ENCODE results near the gene ADPRS.

The ADPRS gene

GRCh38 chr1:36084497-36085115, 4.1 kb upstream of the ADPRS start:
- no peaks in the 10 kb centered on the region for H3K36me3 ChIP-seq (ENCODE audit: insufficient read depth, low read length)
- no peak overlapping the region for H3K27ac ChIP-seq (ENCODE audit: low read depth, low read length, poor library complexity, severe bottlenecking)
- no peak overlapping the region for H2AFZ ChIP-seq (ENCODE audit: low read length)
- peaks cover 20% of the 10 kb centered on the region for H3K4me1 ChIP-seq (ENCODE audit: insufficient read depth, low read length, severe bottlenecking)
- no peak for TF ChIP-seq CTCF (IDR thresholded peaks at IDR 0.05; ENCODE audit: low read length)
- no peak for TF ChIP-seq EZH2 (IDR thresholded peaks at IDR 0.05; ENCODE audit: borderline replicate concordance, low read length)
- no peaks in the 10 kb centered on the region for H3K79me2 ChIP-seq (ENCODE audit: insufficient read depth, low read length)
- H3K27me3 ChIP-seq (ENCODE audit: insufficient read depth, low read length): peaks cover 5% of the 10 kb centered on the region; the same call in 1 of the 2 replicates
- H3F3A ChIP-seq (ENCODE audit: insufficient read depth, low read length): no peaks in the 10 kb centered on the region
- H3K9me2 ChIP-seq (ENCODE audit: low read depth, low read length): no peaks in the 10 kb centered on the region
- H3K4me3 ChIP-seq (ENCODE audit: low read depth, low read length, poor library complexity, severe bottlenecking): peak overlapping the region; percentile 49
- H3K4me2 ChIP-seq (ENCODE audit: low read length): peak overlapping the region; percentile 66
- H3K9me3 ChIP-seq (ENCODE audit: low read length): no peaks in the 10 kb centered on the region
- H3K9ac ChIP-seq (ENCODE audit: low read length): peak overlapping the region; percentile 9; the same call in 1 of the 2 replicates
- H4K20me1 ChIP-seq (ENCODE audit: insufficient read depth, low read length): no peaks in the 10 kb centered on the region

- H2AFZ ChIP-seq (ENCODE audit: low read length): no peak overlapping the region
- H3K27ac ChIP-seq (ENCODE audit: low read depth, low read length, poor library complexity, severe bottlenecking): no peak overlapping the region
- H3K4me1 ChIP-seq (ENCODE audit: insufficient read depth, low read length, severe bottlenecking): peaks cover 25% of the 10 kb centered on the region
- no peak overlapping the region for H3K4me2 ChIP-seq (ENCODE audit: low read length)
- no peaks in the 10 kb centered on the region for H3K79me2 ChIP-seq (ENCODE audit: insufficient read depth, low read length)
- H3K36me3 ChIP-seq (ENCODE audit: insufficient read depth, low read length): peaks cover 3% of the 10 kb centered on the region; the same call in 1 of the 2 replicates
- no peaks in the 10 kb centered on the region for H3K9me2 ChIP-seq (ENCODE audit: low read depth, low read length)
- no peaks in the 10 kb centered on the region for H4K20me1 ChIP-seq (ENCODE audit: insufficient read depth, low read length)
- no peaks in the 10 kb centered on the region for H3K9me3 ChIP-seq (ENCODE audit: low read length)
- H3K4me3 ChIP-seq (ENCODE audit: low read depth, low read length, poor library complexity, severe bottlenecking): no peak overlapping the region
- TF ChIP-seq CTCF (IDR thresholded peaks at IDR 0.05; ENCODE audit: low read length): no peak
- TF ChIP-seq EZH2 (IDR thresholded peaks at IDR 0.05; ENCODE audit: borderline replicate concordance, low read length): no peak
- no peaks in the 10 kb centered on the region for H3F3A ChIP-seq (ENCODE audit: insufficient read depth, low read length)
- peaks cover 5% of the 10 kb centered on the region; the same call in 1 of the 2 replicates for H3K27me3 ChIP-seq (ENCODE audit: insufficient read depth, low read length)
- H3K9ac ChIP-seq (ENCODE audit: low read length): no peak overlapping the region
These were observed 3.6 kb upstream of the ADPRS start for GRCh38 chr1:36085126-36085525.

GRCh38 chr1:36085686-36086526, 2.8 kb upstream of the ADPRS start:
- no peaks in the 10 kb centered on the region for H4K20me1 ChIP-seq (ENCODE audit: insufficient read depth, low read length)
- TF ChIP-seq EZH2 (IDR thresholded peaks at IDR 0.05; ENCODE audit: borderline replicate concordance, low read length) (no peak), CTCF (IDR thresholded peaks at IDR 0.05; ENCODE audit: low read length) (no peak)
- H3K9me3 ChIP-seq (ENCODE audit: low read length): no peaks in the 10 kb centered on the region
- no peaks in the 10 kb centered on the region for H3F3A ChIP-seq (ENCODE audit: insufficient read depth, low read length)
- no peak overlapping the region for H3K9ac ChIP-seq (ENCODE audit: low read length)
- no peaks in the 10 kb centered on the region for H3K79me2 ChIP-seq (ENCODE audit: insufficient read depth, low read length)
- no peak overlapping the region for H2AFZ ChIP-seq (ENCODE audit: low read length)
- H3K4me1 ChIP-seq (ENCODE audit: insufficient read depth, low read length, severe bottlenecking): peaks cover 27% of the 10 kb centered on the region
- no peaks in the 10 kb centered on the region for H3K9me2 ChIP-seq (ENCODE audit: low read depth, low read length)
- H3K36me3 ChIP-seq (ENCODE audit: insufficient read depth, low read length): peaks cover 4% of the 10 kb centered on the region; the same call in 1 of the 2 replicates
- H3K27ac ChIP-seq (ENCODE audit: low read depth, low read length, poor library complexity, severe bottlenecking): no peak overlapping the region
- no peak overlapping the region for H3K4me3 ChIP-seq (ENCODE audit: low read depth, low read length, poor library complexity, severe bottlenecking)
- H3K4me2 ChIP-seq (ENCODE audit: low read length): no peak overlapping the region
- peaks cover 5% of the 10 kb centered on the region; the same call in 1 of the 2 replicates for H3K27me3 ChIP-seq (ENCODE audit: insufficient read depth, low read length)

Data from OCI-LY1 (cell line).